AG04450 (cell line): ENCODE measurements around the gene ANO4. TPM values are rescaled to one million over a fixed set of nuclear protein-coding genes. Genes with fewer than 3 reads are reported as not detected.
"Not testable (repeated sequence)": the region's sequence is repeated elsewhere in the genome, so short reads cannot be mapped to it uniquely, and the experiment has no call there.

Experiments used
- CTCF ChIA-PET: fragments of 300-600, 350-600 bp; formaldehyde crosslinking; extraction: SDS; loops from one replicate; lab custom pipeline; 2022; ENCODE audit warnings: antibody characterized with exemption, inconsistent platforms; lab: Charles Lee
- POLR2A ChIA-PET: fragments of 350-600 bp; formaldehyde crosslinking; extraction: SDS; loops from one replicate; lab custom pipeline; 2021; ENCODE audit warnings: antibody characterized with exemption, inconsistent platforms; lab: Yijun Ruan, JAX
- DNase-seq: peaks from one replicate; pipeline ENCODE4 v3.0.0-alpha.2; 2011; ENCODE audit warnings: low read depth, low spot score
- H3K27ac ChIP-seq: one replicate; pipeline ENCODE4 v1.5.1; 2012; ENCODE audit warnings: low read depth, low read length, control low read depth
- H3K27me3 ChIP-seq: one replicate; pipeline ENCODE4 v1.6.0; 2012; ENCODE audit warnings: low read length; ENCODE audit not compliant: control insufficient read depth, insufficient read depth
- H3K4me3 ChIP-seq: 2 replicates; pipeline ENCODE4 v1.5.1; 2011; ENCODE audit warnings: mild to moderate bottlenecking, low read depth, low read length, control low read depth
- H3K9me3 ChIP-seq: 2 replicates; pipeline ENCODE4 v1.5.1; 2012; ENCODE audit warnings: low read length; ENCODE audit not compliant: control insufficient read depth, insufficient read depth
- CTCF ChIP-seq: IDR thresholded peaks from 2 replicates; pipeline ENCODE4 v1.5.1; 2011; ENCODE audit warnings: low read depth, low read length, control low read depth, inconsistent platforms
- polyA plus RNA-seq: library from polyadenylated mRNA; depleted of rRNA; stranded (reverse); fragments of >200 nt; gene quantifications from 2 replicates; pipeline ENCODE4 v1.2.3, GENCODE V29; 2011

ANO4 gene
- polyA plus RNA-seq, 1 experiment, result 7.5 TPM

GRCh38 chr12:101055940-101056339 is 261.4 kb downstream of the ANO4 start:
- POLR2A ChIA-PET, result no interaction called here
- no peak for TF ChIP-seq CTCF
- CTCF ChIA-PET, result no interaction called here
- H3K27ac ChIP-seq, result no peak overlapping the region
- H3K9me3 ChIP-seq, result no peaks in the 10 kb centered on the region
- no peak for DNase-seq
- H3K27me3 ChIP-seq, result no peaks in the 10 kb centered on the region
- no peak overlapping the region for H3K4me3 ChIP-seq

DNA sequence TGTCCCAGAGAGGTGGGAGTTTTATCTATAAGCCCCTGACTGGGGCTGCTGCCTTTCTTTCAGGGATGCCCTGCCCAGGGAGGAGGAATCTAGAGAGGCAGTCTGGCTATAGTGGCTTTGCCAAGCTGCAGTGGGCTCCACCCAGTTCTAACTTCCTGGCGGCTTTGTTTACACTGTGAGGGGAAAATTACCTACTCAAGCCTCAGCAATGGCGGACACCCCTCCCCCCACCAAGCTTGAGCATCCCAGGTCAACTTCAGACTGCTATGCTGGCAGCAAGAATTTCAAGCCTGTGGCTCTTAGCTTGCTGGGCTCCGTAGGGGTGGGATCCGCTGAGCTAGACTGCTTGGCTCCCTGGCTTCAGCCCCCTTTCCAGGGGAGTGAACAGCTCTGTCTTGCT is 267.9 kb downstream of the ANO4 start:
- H3K4me3 ChIP-seq, CTCF ChIA-PET, POLR2A ChIA-PET, DNase-seq, H3K9me3 ChIP-seq, H3K27me3 ChIP-seq, H3K27ac ChIP-seq: not testable (repeated sequence)

- no peak for DNase-seq
- Histone ChIP-seq H3K9me3 (no peaks in the 10 kb centered on the region), H3K27ac (no peak overlapping the region), H3K4me3 (no peak overlapping the region), H3K27me3 (no peaks in the 10 kb centered on the region)
- POLR2A ChIA-PET, result no interaction called here
- CTCF ChIA-PET, result no interaction called here
- no peak for TF ChIP-seq CTCF
Observed at GRCh38 chr12:101064721-101065120, 270.1 kb downstream of the ANO4 start.

DNA sequence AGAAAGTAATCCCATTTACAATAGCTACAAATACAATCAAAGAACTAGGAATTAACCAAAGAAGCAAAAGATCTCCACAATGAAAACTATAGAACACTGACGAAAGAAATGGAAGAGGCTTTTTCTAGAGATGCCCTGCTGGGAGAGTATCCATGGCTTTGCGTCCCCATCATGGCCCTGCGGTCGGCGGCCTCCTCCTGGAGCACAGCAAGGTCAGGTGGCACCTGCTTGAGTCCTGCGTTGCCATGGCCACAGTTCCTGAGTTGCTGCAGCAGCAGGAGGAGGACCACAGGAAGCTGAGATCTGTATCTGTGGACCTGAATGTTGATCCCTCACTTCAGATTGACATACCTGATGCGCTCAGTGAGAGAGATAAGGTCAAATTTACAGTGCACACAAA is 271.9 kb downstream of the ANO4 start:
- H3K27me3 ChIP-seq, result no peaks in the 10 kb centered on the region
- no peaks in the 10 kb centered on the region for H3K9me3 ChIP-seq
- H3K27ac ChIP-seq, result no peak overlapping the region
- POLR2A ChIA-PET, result no interaction called here
- CTCF ChIA-PET, result no interaction called here
- no peak for TF ChIP-seq CTCF
- no peak overlapping the region for H3K4me3 ChIP-seq
- no peak for DNase-seq

- ChIA-PET POLR2A (no interaction called here), CTCF (no interaction called here)
- H3K9me3 ChIP-seq, result no peaks in the 10 kb centered on the region
- no peak overlapping the region for H3K27ac ChIP-seq
- DNase-seq, result no peak
- H3K27me3 ChIP-seq, result no peaks in the 10 kb centered on the region
- no peak overlapping the region for H3K4me3 ChIP-seq
- TF ChIP-seq CTCF, result no peak
Observed at GRCh38 chr12:101068402-101068801, 273.8 kb downstream of the ANO4 start.

DNA sequence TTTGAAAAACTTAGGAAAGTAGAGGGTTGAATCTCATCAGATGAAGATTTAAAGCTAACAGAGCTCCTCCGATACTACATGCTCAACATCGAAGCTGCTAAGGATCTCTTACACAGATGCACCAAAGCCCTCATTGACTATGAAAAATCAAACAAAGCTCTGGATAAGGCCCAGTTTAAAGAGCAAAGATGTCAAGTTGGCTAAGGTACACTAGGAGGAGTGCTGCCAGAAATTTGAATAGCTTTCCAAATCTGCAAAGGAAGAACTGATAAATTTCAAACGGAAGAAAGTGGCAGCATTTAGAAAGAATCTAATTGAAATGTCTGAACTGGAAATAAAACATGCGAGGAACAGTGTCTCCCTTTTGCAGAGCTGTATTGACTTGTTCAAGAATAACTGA is 274.3 kb downstream of the ANO4 start:
- H3K4me3 ChIP-seq, result no peak overlapping the region
- H3K9me3 ChIP-seq, result no peaks in the 10 kb centered on the region
- TF ChIP-seq CTCF, result no peak
- ChIA-PET CTCF (no interaction called here), POLR2A (no interaction called here)
- no peaks in the 10 kb centered on the region for H3K27me3 ChIP-seq
- no peak overlapping the region for H3K27ac ChIP-seq
- DNase-seq, result no peak
